ENCODE measurements around the gene MB21D2. TPM values are rescaled to one million over a fixed set of nuclear protein-coding genes. Genes with fewer than 3 reads are reported as not detected.

MB21D2 gene
- total and polyA plus RNA-seq, 2 of the 8 experiments (the other 6 are each of a cell fraction or from before 2014, with no cell fraction given): 10.0 to 21.0 TPM

DNA sequence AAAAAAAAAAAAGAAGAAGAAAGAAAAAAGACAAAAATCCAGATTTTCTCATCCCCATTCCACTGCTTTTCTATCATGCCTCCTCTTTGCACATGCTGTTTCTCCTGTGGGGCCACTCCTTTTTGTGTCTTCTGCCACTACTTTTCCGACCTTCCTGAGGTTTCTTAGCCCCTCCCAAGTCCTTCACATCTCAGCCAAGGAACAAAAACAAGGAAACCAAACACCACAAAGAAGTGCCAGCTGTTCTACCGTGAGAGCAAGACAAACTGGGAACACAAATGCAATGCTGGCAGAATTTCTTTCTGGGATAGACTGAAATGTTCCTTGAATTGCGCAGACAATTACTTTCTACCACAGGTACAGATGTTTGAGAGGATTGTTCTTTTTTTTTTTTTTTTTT is 83.2 kb downstream of the MB21D2 start:
- TF ChIP-seq EZH2 (IDR thresholded peaks at IDR 0.05; ENCODE audit: low read depth, low read length, severe bottlenecking) (no peak), TEAD4 (IDR thresholded peaks at IDR 0.05; ENCODE audit: low read depth, low read length) (no peak), SP1 (IDR thresholded peaks at IDR 0.05; ENCODE audit: low read depth, low read length) (no peak), ZNF274 (IDR thresholded peaks at IDR 0.05; ENCODE audit: borderline replicate concordance, extremely low read depth, low read length) (no peak)
- no peak overlapping the region for H4K91ac ChIP-seq (replicated peaks; ENCODE audit: insufficient read length, low read length)
- no peaks in the 10 kb centered on the region for H3K9me3 ChIP-seq (ENCODE audit: insufficient read depth in 2 of 2, low read depth in 1 of 2, low read length in 1 of 2)
- no peak overlapping the region for H3K14ac ChIP-seq (ENCODE audit: insufficient read length)
- no peak overlapping the region for H3K23ac ChIP-seq (ENCODE audit: insufficient read length)
- no peak overlapping the region for H3K56ac ChIP-seq (replicated peaks; ENCODE audit: insufficient read length, low read depth, low read length)
- H3K9ac ChIP-seq (replicated peaks in 1 of 4; ENCODE audit: extremely low read depth in 1 of 4, low read depth in 3 of 4, low read length in 3 of 4): no peak overlapping the region
- no peak overlapping the region for H2AFZ ChIP-seq (ENCODE audit: low read length)
- no peak overlapping the region for H3K4me2 ChIP-seq (ENCODE audit: insufficient read depth in 1 of 2, low read depth in 2 of 2, low read length in 2 of 2)
- no peak overlapping the region for H2BK5ac ChIP-seq (ENCODE audit: low read depth, low read length)
- H3K36me3 ChIP-seq (ENCODE audit: control insufficient read depth in 2 of 4, insufficient read depth in 4 of 4, low read length in 3 of 4): no peaks in the 10 kb centered on the region
- WGBS, 2 experiments (ENCODE audit: extremely low coverage in 1 of 2, insufficient coverage in 1 of 2, insufficient read length in 1 of 2, insufficient replicate concordance in 2 of 2, low coverage in 1 of 2, low lambda C conversion rate in 2 of 2, missing lambda C conversion rate in 1 of 2): 71% methylated on average over 3 of the region's 3 CpGs; no CpG with 5 or more reads in 1 of the 2 experiments
- peaks cover 0 to 2% of the 10 kb centered on the region in 2 experiments for H4K20me1 ChIP-seq (replicated peaks in 1 of 2; ENCODE audit: control insufficient read depth in 1 of 2, insufficient read depth in 2 of 2, low read length in 2 of 2)
- peaks cover 3 to 72% of the 10 kb centered on the region in 2 experiments; a peak in 3 of 4 replicates for H3K79me2 ChIP-seq (ENCODE audit: control insufficient read depth in 1 of 2, insufficient read depth in 2 of 2, low read length in 2 of 2)
- H3K27me3 ChIP-seq (replicated peaks in 1 of 4; ENCODE audit: control insufficient read depth in 3 of 4, extremely low read depth in 1 of 4, insufficient read depth in 3 of 4, low read length in 3 of 4): no peaks in the 10 kb centered on the region
- no peak overlapping the region for H3K27ac ChIP-seq (ENCODE audit: low read depth, low read length)
- H3K4ac ChIP-seq (replicated peaks; ENCODE audit: insufficient read length, low read depth, low read length): no peak overlapping the region
- ChIA-PET CTCF (ENCODE audit: partially characterized antibody) (interaction anchor here (0.7 to 3.5 kb wide), 2 partner anchors 17 to 61 kb away, joined by 3 to 12 read pairs; no protein-coding TSS in a partner anchor), POLR2A (ENCODE audit: partially characterized antibody) (interaction anchor here (0.6 kb wide), 1 partner anchor 8 kb away, joined by 4 read pairs; no protein-coding TSS in a partner anchor)
- peaks cover 12% of the 10 kb centered on the region for H3K79me1 ChIP-seq (ENCODE audit: low read depth, low read length)
- H4K5ac ChIP-seq (ENCODE audit: insufficient read length, low read depth, low read length): no peak overlapping the region
- no peak overlapping the region for H3K4me3 ChIP-seq (ENCODE audit: extremely low read depth in 1 of 4, insufficient read depth in 2 of 4, low read depth in 3 of 4, low read length in 4 of 4)
- H4K8ac ChIP-seq (ENCODE audit: extremely low read depth, insufficient read depth, low read length): no peak overlapping the region
- DNase-seq (ENCODE audit: low read depth in 1 of 2, low spot score in 2 of 2) (no peak), FAIRE-seq (no peak)
- no peak overlapping the region for H2AK5ac ChIP-seq (ENCODE audit: low read depth, low read length)
- H2BK15ac ChIP-seq (ENCODE audit: low read length): no peak overlapping the region
- H2BK120ac ChIP-seq (replicated peaks; ENCODE audit: low read depth, low read length): no peak overlapping the region
- H3K4me1 ChIP-seq (replicated peaks in 1 of 4; ENCODE audit: control insufficient read depth in 3 of 4, insufficient read depth in 4 of 4, low read length in 3 of 4): peaks cover 0 to 7% (median 3%) of the 10 kb centered on the region in 4 experiments; a peak in 2 of 7 replicates
- H3K18ac ChIP-seq (ENCODE audit: extremely low read depth, low read length): no peak overlapping the region
- no peak overlapping the region for H2BK20ac ChIP-seq (ENCODE audit: low read length)
- H3K23me2 ChIP-seq (ENCODE audit: low read depth, low read length): no peaks in the 10 kb centered on the region; the same call in 1 of the 2 replicates
- H2BK12ac ChIP-seq (ENCODE audit: low read depth, low read length): no peak overlapping the region

Measured in H1 (cell line).